IMR-90 (cell line): ENCODE results near the gene WNT10A. TPM values are rescaled to one million over a fixed set of nuclear protein-coding genes. Genes with fewer than 3 reads are reported as not detected.
"Not testable (repeated sequence)": the region's sequence is repeated elsewhere in the genome, so short reads cannot be mapped to it uniquely, and the experiment has no call there.

ENCODE experiments used
- ATAC-seq: fragments of 200-7000 bp; cut with Tn5 transposase; 2 replicates; pipeline ENCODE4 v1.9.1; 2020; ENCODE audit warnings: low read depth, mild to moderate bottlenecking, moderate library complexity
- BruUV-seq: library from RNA; stranded (reverse); fragments of 400-500 nt; replicated peaks from 2 replicates; lab custom pipeline; 2021; lab: Mats Ljungman, UMichigan
- CTCF ChIA-PET: fragments of 300-600 bp; formaldehyde crosslinking; extraction: SDS; loops from one replicate; lab custom pipeline; 2021; ENCODE audit warnings: antibody characterized with exemption; lab: Yijun Ruan, JAX
- POLR2A ChIA-PET: fragments of 300-600 bp; sonication (Branson Sonifier 250); formaldehyde crosslinking; loops from one replicate; lab custom pipeline; 2022; ENCODE audit warnings: antibody characterized with exemption; ENCODE audit not compliant: unreplicated experiment; lab: Charles Lee
- DNase-seq: peaks from one replicate; pipeline ENCODE4 v3.0.0; 2013
- H2AFZ ChIP-seq: replicated peaks from 2 replicates; pipeline ENCODE3; 2013; ENCODE audit warnings: low read length, mild to moderate bottlenecking; ENCODE audit not compliant: poor library complexity
- H2AK5ac ChIP-seq: 2 replicates; pipeline ENCODE4 v1.6.1; 2013; ENCODE audit warnings: low read depth, low read length, inconsistent platforms
- H2AK9ac ChIP-seq: replicated peaks from 2 replicates; pipeline ENCODE3; 2013; ENCODE audit warnings: mild to moderate bottlenecking, low read depth, low read length, moderate library complexity; ENCODE audit not compliant: poor library complexity
- H2BK120ac ChIP-seq: 2 replicates; pipeline ENCODE4 v1.6.1; 2013; ENCODE audit warnings: low read depth, low read length, inconsistent platforms
- H2BK15ac ChIP-seq: 3 replicates; pipeline ENCODE4 v1.6.1; 2013; ENCODE audit warnings: low read depth, low read length, inconsistent platforms
- H2BK20ac ChIP-seq: 2 replicates; pipeline ENCODE4 v1.6.1; 2013; ENCODE audit warnings: low read depth, mild to moderate bottlenecking, inconsistent platforms, low read length, moderate library complexity
- H2BK5ac ChIP-seq: 2 replicates; pipeline ENCODE4 v1.6.1; 2013; ENCODE audit warnings: mild to moderate bottlenecking, low read depth, low read length, inconsistent platforms; ENCODE audit not compliant: poor library complexity, severe bottlenecking
- H3K14ac ChIP-seq: replicated peaks from 2 replicates; pipeline ENCODE4 v1.6.1; 2013; ENCODE audit warnings: low read depth, low read length, inconsistent platforms
- H3K18ac ChIP-seq: 2 replicates; pipeline ENCODE4 v1.6.1; 2013; ENCODE audit warnings: low read depth, low read length, control low read depth
- H3K23ac ChIP-seq: 2 replicates; pipeline ENCODE4 v1.6.1; 2013; ENCODE audit warnings: low read depth, low read length, inconsistent platforms
- H3K27ac ChIP-seq: 2 replicates; pipeline ENCODE4 v1.5.1; 2013; ENCODE audit warnings: mild to moderate bottlenecking, control low read depth, low read length; ENCODE audit not compliant: insufficient read depth
- H3K27me3 ChIP-seq: 2 replicates; pipeline ENCODE4 v1.6.1; 2013; ENCODE audit warnings: low read length; ENCODE audit not compliant: control insufficient read depth, insufficient read depth
- H3K36me3 ChIP-seq: 2 replicates; pipeline ENCODE4 v1.6.1; 2013; ENCODE audit warnings: low read length, mixed read lengths; ENCODE audit not compliant: control insufficient read depth, insufficient read depth
- H3K4ac ChIP-seq: 2 replicates; pipeline ENCODE4 v1.6.1; 2013; ENCODE audit warnings: low read depth, low read length, inconsistent platforms
- H3K4me1 ChIP-seq: 2 replicates; pipeline ENCODE4 v1.6.1; 2013; ENCODE audit warnings: low read length, mixed read lengths; ENCODE audit not compliant: control insufficient read depth, insufficient read depth
- H3K4me2 ChIP-seq: 2 replicates; pipeline ENCODE4 v1.6.1; 2013; ENCODE audit warnings: low read depth, mild to moderate bottlenecking, control low read depth, low read length, moderate library complexity
- H3K4me3 ChIP-seq: 2 replicates; pipeline ENCODE4 v1.5.1; 2013; ENCODE audit warnings: low read depth, mild to moderate bottlenecking, control low read depth, low read length, moderate library complexity; ENCODE audit not compliant: insufficient read depth
- H3K56ac ChIP-seq: 2 replicates; pipeline ENCODE4 v1.6.1; 2013; ENCODE audit warnings: low read length, inconsistent platforms; ENCODE audit not compliant: insufficient read depth; ENCODE audit errors: extremely low read depth
- H3K79me1 ChIP-seq, 2 experiments: 2 replicates each; pipeline ENCODE4 v1.6.1; 2013; ENCODE audit warnings: low read length in 2 of 2, inconsistent platforms in 1 of 2, low read depth in 1 of 2
- H3K9ac ChIP-seq: 2 replicates; pipeline ENCODE4 v1.6.1; 2013; ENCODE audit warnings: low read depth, low read length, control low read depth
- H3K9me1 ChIP-seq: 2 replicates; pipeline ENCODE4 v1.6.1; 2013; ENCODE audit warnings: low read length, inconsistent platforms; ENCODE audit not compliant: insufficient read depth
- H3K9me3 ChIP-seq: 2 replicates; pipeline ENCODE4 v1.6.1; 2013; ENCODE audit warnings: low read length; ENCODE audit not compliant: control insufficient read depth, insufficient read depth
- H4K20me1 ChIP-seq: 2 replicates; pipeline ENCODE4 v1.6.1; 2013; ENCODE audit warnings: low read length, inconsistent platforms; ENCODE audit not compliant: insufficient read depth
- H4K5ac ChIP-seq: 2 replicates; pipeline ENCODE4 v1.6.1; 2013; ENCODE audit warnings: mild to moderate bottlenecking, low read depth, low read length, control low read depth
- H4K8ac ChIP-seq, 2 experiments: 2 replicates each; pipeline ENCODE4 v1.6.1; 2013; ENCODE audit warnings: low read depth in 2 of 2, low read length in 2 of 2, control low read depth in 1 of 2, inconsistent platforms in 1 of 2
- H4K91ac ChIP-seq: 2 replicates; pipeline ENCODE4 v1.6.1; 2013; ENCODE audit warnings: low read depth, low read length, inconsistent platforms; ENCODE audit not compliant: insufficient read depth
- WGBS, 2 experiments: methylation state at CpG; one replicate each; pipeline versions ENCODE4 v1.1.5 to v1.1.7; 2013; ENCODE audit warnings: missing lambda C conversion rate in 2 of 2; ENCODE audit not compliant: insufficient read length in 1 of 2; ENCODE audit errors: extremely low coverage in 2 of 2; 5-methylcytosine and 5-hydroxymethylcytosine counted together
- dilution Hi-C: fragments of 300-500 bp; cut with HindIII; formaldehyde crosslinking; loops from one replicate; pipeline ENCODE4 v1.14.3; 2018; ENCODE audit warnings: low sequenced_read_pairs; ENCODE audit not compliant: unreplicated experiment
- in situ Hi-C: fragments of 300-500 bp; cut with MboI; formaldehyde crosslinking; loops from 3 replicates; pipeline ENCODE4 v1.14.3; 2019; ENCODE audit warnings: low sequenced_read_pairs, inconsistent platforms, mixed read lengths
- intact Hi-C: fragments of 100-400 bp; cut with micrococcal nuclease; formaldehyde crosslinking; loops from 2 replicates; pipeline ENCODE4 v1.10.0; 2022
- polyA plus RNA-seq, 3 experiments: library from polyadenylated mRNA; depleted of rRNA; stranded (reverse); fragments of >200 nt; gene quantifications; 2 replicates each; pipeline ENCODE4 v1.2.3, GENCODE V29; 2012; ENCODE audit warnings: low replicate concordance in 1 of 3
- total RNA-seq: library from RNA; depleted of rRNA; stranded (reverse); fragments of >200 nt; gene quantifications from 2 replicates; pipeline ENCODE4 v1.2.3, GENCODE V29; 2012

WNT10A gene
- total and polyA plus RNA-seq, 2 of the 4 experiments (the other 2 are of a cell fraction): not detected

DNA sequence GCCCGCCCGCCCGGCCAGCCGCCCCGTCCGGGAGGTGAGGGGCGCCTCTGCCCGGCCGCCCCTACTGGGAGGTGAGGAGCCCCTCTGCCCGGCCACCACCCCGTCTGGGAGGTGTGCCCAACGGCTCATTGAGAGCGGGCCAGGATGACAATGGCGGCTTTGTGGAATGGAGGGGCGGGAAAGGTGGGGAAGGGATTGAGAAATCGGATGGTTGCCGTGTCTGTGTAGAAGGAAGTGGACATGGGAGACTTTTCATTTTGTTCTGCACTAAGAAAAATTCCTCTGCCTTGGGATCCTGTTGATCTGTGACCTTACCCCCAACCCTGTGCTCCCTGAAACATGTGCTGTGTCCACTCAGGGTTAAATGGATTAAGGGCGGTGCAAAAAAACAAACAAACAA is 33.7 kb upstream of the WNT10A start:
- H4K5ac ChIP-seq, H3K9me3 ChIP-seq, H2AK9ac ChIP-seq, H3K56ac ChIP-seq, H3K18ac ChIP-seq, H2BK5ac ChIP-seq, H2AK5ac ChIP-seq, H3K79me1 ChIP-seq, H2BK15ac ChIP-seq, ATAC-seq, H3K4me1 ChIP-seq, H3K14ac ChIP-seq, H3K4me2 ChIP-seq, H3K9me1 ChIP-seq, H3K27me3 ChIP-seq, H2BK20ac ChIP-seq, H2AFZ ChIP-seq, H4K91ac ChIP-seq, H3K4ac ChIP-seq, BruUV-seq, H3K4me3 ChIP-seq, dilution Hi-C loops, H4K20me1 ChIP-seq, H3K9ac ChIP-seq, H3K36me3 ChIP-seq, H4K8ac ChIP-seq, DNase-seq, H2BK120ac ChIP-seq, H3K23ac ChIP-seq, H3K27ac ChIP-seq: not testable (repeated sequence)
- POLR2A ChIA-PET: interaction anchor here (1.4 kb wide), 1 partner anchor 136 kb away, joined by 5 read pairs; no protein-coding TSS in a partner anchor
- CTCF ChIA-PET: interaction anchor here (0.6 to 2.3 kb wide), 14 partner anchors 7 to 187 kb away, joined by 3 to 18 read pairs (median 3); partner anchors contain the start of genes BCS1L, TTLL4 and ZNF142
- in situ Hi-C loops: loop anchor here (10.0 kb wide), 1 partner anchor 162 kb away; no protein-coding TSS in a partner anchor
- WGBS, 2 experiments: 96% methylated on average over 5 of the region's 18 CpGs; no CpG with 5 or more reads in 1 of the 2 experiments
- intact Hi-C loops: loop anchor here (1.0 to 2.0 kb wide), 7 partner anchors 116 to 198 kb away; partner anchors contain the start of genes BCS1L, RNF25, STK36 and TTLL4
